ENCODE data around the gene LRRC8B. TPM values are rescaled to one million over a fixed set of nuclear protein-coding genes. Genes with fewer than 3 reads are reported as not detected.

Gene LRRC8B
- polyA plus RNA-seq, 3 donors = 4.5 to 9.1 (median 7.9) TPM

GRCh38 chr1:89578151-89578550, 53.5 kb downstream of the LRRC8B start:
- Histone ChIP-seq H3K27ac (ENCODE audit: low read depth in 1 of 2, low read length in 2 of 2) (no peak overlapping the region), H2AFZ (ENCODE audit: insufficient read depth, low read depth, low read length, poor library complexity, severe bottlenecking) (no peak overlapping the region), H3K4me2 (replicated peaks; ENCODE audit: extremely low read depth, low read length, poor library complexity, severe bottlenecking) (no peak overlapping the region), H3K79me2 (ENCODE audit: insufficient read depth, low read length) (no peaks in the 10 kb centered on the region), H3K27me3 (ENCODE audit: control insufficient read depth in 2 of 2, insufficient read depth in 2 of 2, low read length in 2 of 2) (no peaks in the 10 kb centered on the region), H3K36me3 (replicated peaks in 1 of 2; ENCODE audit: control insufficient read depth in 1 of 2, insufficient read depth in 2 of 2, low read length in 2 of 2) (peaks cover 22 to 60% of the 10 kb centered on the region in 2 donors), H4K20me1 (ENCODE audit: insufficient read depth, low read length) (no peaks in the 10 kb centered on the region), H3K9ac (ENCODE audit: insufficient read depth, low read length, poor library complexity, severe bottlenecking) (no peak overlapping the region), H3K9me3 (replicated peaks in 1 of 2; ENCODE audit: control insufficient read depth in 1 of 2, insufficient read depth in 1 of 2, low read length in 2 of 2) (no peaks in the 10 kb centered on the region), H3K4me3 (replicated peaks in 1 of 3; ENCODE audit: low read depth in 2 of 3, low read length in 3 of 3) (no peak overlapping the region), H3K4me1 (ENCODE audit: control insufficient read depth in 1 of 2, insufficient read depth in 2 of 2, low read length in 2 of 2) (no peaks in the 10 kb centered on the region)
- no peak for DNase-seq
- Mint-ChIP-seq H3K4me3 (no peak overlapping the region), H3K4me1 (no peaks in the 10 kb centered on the region), H3K27me3 (ENCODE audit: low read depth in 3 of 3) (no peaks in the 10 kb centered on the region), H3K36me3 (peaks cover 53 to 58% of the 10 kb centered on the region in 2 donors), H3K9me3 (no peaks in the 10 kb centered on the region), H3K27ac (no peak overlapping the region)
- TF ChIP-seq, protein P1, sequence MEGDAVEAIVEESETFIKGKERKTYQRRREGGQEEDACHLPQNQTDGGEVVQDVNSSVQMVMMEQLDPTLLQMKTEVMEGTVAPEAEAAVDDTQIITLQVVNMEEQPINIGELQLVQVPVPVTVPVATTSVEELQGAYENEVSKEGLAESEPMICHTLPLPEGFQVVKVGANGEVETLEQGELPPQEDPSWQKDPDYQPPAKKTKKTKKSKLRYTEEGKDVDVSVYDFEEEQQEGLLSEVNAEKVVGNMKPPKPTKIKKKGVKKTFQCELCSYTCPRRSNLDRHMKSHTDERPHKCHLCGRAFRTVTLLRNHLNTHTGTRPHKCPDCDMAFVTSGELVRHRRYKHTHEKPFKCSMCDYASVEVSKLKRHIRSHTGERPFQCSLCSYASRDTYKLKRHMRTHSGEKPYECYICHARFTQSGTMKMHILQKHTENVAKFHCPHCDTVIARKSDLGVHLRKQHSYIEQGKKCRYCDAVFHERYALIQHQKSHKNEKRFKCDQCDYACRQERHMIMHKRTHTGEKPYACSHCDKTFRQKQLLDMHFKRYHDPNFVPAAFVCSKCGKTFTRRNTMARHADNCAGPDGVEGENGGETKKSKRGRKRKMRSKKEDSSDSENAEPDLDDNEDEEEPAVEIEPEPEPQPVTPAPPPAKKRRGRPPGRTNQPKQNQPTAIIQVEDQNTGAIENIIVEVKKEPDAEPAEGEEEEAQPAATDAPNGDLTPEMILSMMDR (IDR thresholded peaks at IDR 0.05) = no peak
- intact Hi-C loops (cut with micrococcal nuclease) = no loop called here
- WGBS (ENCODE audit: insufficient coverage) = no CpG with 5 or more reads among the region's 1 CpG

DNA sequence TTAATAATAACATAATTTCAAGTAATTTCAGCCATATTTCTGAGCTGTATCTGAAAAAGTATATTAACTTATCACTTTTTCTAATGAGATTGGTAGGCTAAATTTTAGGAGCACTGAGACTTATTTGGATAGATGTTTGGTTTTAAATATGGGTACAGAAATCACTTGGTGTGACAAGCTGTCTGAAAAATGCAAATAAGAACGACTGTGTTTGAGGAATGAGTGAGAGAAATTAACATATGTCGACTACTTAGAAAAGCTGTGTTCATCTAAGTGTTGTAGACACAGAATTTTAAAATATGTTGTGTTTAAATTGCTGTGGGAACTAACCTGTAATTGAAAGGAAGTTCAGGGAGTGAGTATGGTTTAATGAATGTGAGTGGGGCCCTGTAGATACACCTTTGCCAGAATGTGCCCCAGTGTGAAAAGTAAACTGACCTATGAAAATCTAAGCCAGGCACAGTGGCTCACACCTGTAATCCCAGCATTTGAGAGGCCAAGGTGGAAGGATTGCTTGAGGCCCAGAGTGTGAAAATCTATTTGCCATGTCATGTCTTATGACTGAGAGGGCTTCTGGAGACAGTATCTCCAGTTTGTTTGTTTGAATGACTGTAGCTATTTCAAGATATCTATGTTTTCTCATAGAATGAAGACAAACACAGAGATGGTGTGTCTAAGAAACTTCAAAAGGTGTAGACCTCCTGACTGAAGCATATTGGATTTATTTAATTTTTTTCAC, 54.5 kb downstream of the LRRC8B start:
- Histone ChIP-seq H3K27ac (ENCODE audit: low read depth in 1 of 2, low read length in 2 of 2) (no peak overlapping the region), H2AFZ (ENCODE audit: insufficient read depth, low read depth, low read length, poor library complexity, severe bottlenecking) (no peak overlapping the region), H3K4me1 (ENCODE audit: control insufficient read depth in 1 of 2, insufficient read depth in 2 of 2, low read length in 2 of 2) (no peaks in the 10 kb centered on the region), H3K36me3 (replicated peaks in 1 of 2; ENCODE audit: control insufficient read depth in 1 of 2, insufficient read depth in 2 of 2, low read length in 2 of 2) (peaks cover 31 to 68% of the 10 kb centered on the region in 2 donors), H3K4me3 (replicated peaks in 1 of 3; ENCODE audit: low read depth in 2 of 3, low read length in 3 of 3) (no peak overlapping the region), H4K20me1 (ENCODE audit: insufficient read depth, low read length) (no peaks in the 10 kb centered on the region), H3K79me2 (ENCODE audit: insufficient read depth, low read length) (no peaks in the 10 kb centered on the region), H3K9ac (ENCODE audit: insufficient read depth, low read length, poor library complexity, severe bottlenecking) (no peak overlapping the region), H3K9me3 (replicated peaks in 1 of 2; ENCODE audit: control insufficient read depth in 1 of 2, insufficient read depth in 1 of 2, low read length in 2 of 2) (no peaks in the 10 kb centered on the region), H3K4me2 (replicated peaks; ENCODE audit: extremely low read depth, low read length, poor library complexity, severe bottlenecking) (no peak overlapping the region), H3K27me3 (ENCODE audit: control insufficient read depth in 2 of 2, insufficient read depth in 2 of 2, low read length in 2 of 2) (no peaks in the 10 kb centered on the region)
- DNase-seq = no peak
- no peak overlapping the region for H3K4me3 Mint-ChIP-seq
- no peaks in the 10 kb centered on the region for H3K4me1 Mint-ChIP-seq
- 92% methylated on average over 2 of the region's 2 CpGs for WGBS (ENCODE audit: insufficient coverage)
- H3K27ac Mint-ChIP-seq = peak overlapping the region in 1 of 7 donors; percentile 40
- H3K9me3 Mint-ChIP-seq = no peaks in the 10 kb centered on the region
- TF ChIP-seq, protein P1 (IDR thresholded peaks at IDR 0.05) = no peak
- intact Hi-C loops (cut with micrococcal nuclease) = no loop called here
- H3K36me3 Mint-ChIP-seq = peaks cover 54 to 58% of the 10 kb centered on the region in 2 donors
- H3K27me3 Mint-ChIP-seq (ENCODE audit: low read depth in 3 of 3) = no peaks in the 10 kb centered on the region
